Measurements from ENCODE around the gene ZNF778. TPM values are rescaled to one million over a fixed set of nuclear protein-coding genes. Genes with fewer than 3 reads are reported as not detected.

Gene ZNF778
- total and polyA plus RNA-seq, 2 of the 13 experiments (the other 11 are each of a cell fraction or from before 2014, with no cell fraction given): 3.8 to 7.2 TPM

GRCh38 chr16:89246383-89246902 lies 28.9 kb downstream of the ZNF778 start (continued):
- TF ChIP-seq ZBTB37 (CRISPR knock-in tag; IDR thresholded peaks at IDR 0.05) (no peak), CEBPG (CRISPR knock-in tag; IDR thresholded peaks at IDR 0.05) (0 out of 2 replicates have a peak, but pooled peaks have one; percentile 31), CHD4 (IDR thresholded peaks at IDR 0.05; ENCODE audit: borderline replicate concordance, low read length) (peak; percentile 97), SIX4 (CRISPR knock-in tag; IDR thresholded peaks at IDR 0.05) (0 out of 2 replicates have a peak, but pooled peaks have one; percentile 35), KDM1A (CRISPR knock-in tag; IDR thresholded peaks at IDR 0.05) (peak; percentile 78; the same call in 1 of the 2 replicates), RARA (CRISPR knock-in tag; IDR thresholded peaks at IDR 0.05) (0 out of 2 replicates have a peak, but pooled peaks have one; percentile 13), FOXA3 (CRISPR knock-in tag; IDR thresholded peaks at IDR 0.05) (peak; percentile 78), SALL1 (CRISPR knock-in tag; IDR thresholded peaks at IDR 0.05) (peak; percentile 46), ZNF740 (CRISPR knock-in tag; IDR thresholded peaks at IDR 0.05) (peak; percentile 5; the same call in 1 of the 2 replicates), ZMYM3 (CRISPR knock-in tag; IDR thresholded peaks at IDR 0.05) (peak; percentile 99), CREB1 (IDR thresholded peaks at IDR 0.05) (no peak), CREB1 (CRISPR knock-in tag; IDR thresholded peaks at IDR 0.05) (no peak), HNF1B (CRISPR knock-in tag; IDR thresholded peaks at IDR 0.05) (0 out of 2 replicates have a peak, but pooled peaks have one; percentile 7), MYNN (CRISPR knock-in tag; IDR thresholded peaks at IDR 0.05; ENCODE audit: low read depth) (no peak), ZNF609 (CRISPR knock-in tag; IDR thresholded peaks at IDR 0.05; ENCODE audit: borderline replicate concordance) (peak; percentile 34), ZNF256 (CRISPR knock-in tag; conservative IDR thresholded peaks at IDR 0.05) (0 out of 2 replicates have a peak, but pooled peaks have one; percentile 21)
- TF ChIP-seq, protein P1, sequence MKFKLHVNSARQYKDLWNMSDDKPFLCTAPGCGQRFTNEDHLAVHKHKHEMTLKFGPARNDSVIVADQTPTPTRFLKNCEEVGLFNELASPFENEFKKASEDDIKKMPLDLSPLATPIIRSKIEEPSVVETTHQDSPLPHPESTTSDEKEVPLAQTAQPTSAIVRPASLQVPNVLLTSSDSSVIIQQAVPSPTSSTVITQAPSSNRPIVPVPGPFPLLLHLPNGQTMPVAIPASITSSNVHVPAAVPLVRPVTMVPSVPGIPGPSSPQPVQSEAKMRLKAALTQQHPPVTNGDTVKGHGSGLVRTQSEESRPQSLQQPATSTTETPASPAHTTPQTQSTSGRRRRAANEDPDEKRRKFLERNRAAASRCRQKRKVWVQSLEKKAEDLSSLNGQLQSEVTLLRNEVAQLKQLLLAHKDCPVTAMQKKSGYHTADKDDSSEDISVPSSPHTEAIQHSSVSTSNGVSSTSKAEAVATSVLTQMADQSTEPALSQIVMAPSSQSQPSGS (CRISPR knock-in tag; IDR thresholded peaks at IDR 0.05): peak; percentile 33; the same call in 1 of the 2 replicates
- TF ChIP-seq, protein P2, sequence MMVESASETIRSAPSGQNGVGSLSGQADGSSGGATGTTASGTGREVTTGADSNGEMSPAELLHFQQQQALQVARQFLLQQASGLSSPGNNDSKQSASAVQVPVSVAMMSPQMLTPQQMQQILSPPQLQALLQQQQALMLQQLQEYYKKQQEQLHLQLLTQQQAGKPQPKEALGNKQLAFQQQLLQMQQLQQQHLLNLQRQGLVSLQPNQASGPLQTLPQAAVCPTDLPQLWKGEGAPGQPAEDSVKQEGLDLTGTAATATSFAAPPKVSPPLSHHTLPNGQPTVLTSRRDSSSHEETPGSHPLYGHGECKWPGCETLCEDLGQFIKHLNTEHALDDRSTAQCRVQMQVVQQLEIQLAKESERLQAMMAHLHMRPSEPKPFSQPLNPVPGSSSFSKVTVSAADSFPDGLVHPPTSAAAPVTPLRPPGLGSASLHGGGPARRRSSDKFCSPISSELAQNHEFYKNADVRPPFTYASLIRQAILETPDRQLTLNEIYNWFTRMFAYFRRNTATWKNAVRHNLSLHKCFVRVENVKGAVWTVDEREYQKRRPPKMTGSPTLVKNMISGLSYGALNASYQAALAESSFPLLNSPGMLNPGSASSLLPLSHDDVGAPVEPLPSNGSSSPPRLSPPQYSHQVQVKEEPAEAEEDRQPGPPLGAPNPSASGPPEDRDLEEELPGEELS (CRISPR knock-in tag; IDR thresholded peaks at IDR 0.05): peak; percentile 44

All from HepG2 (cell line).